Testis (tissue), 2 donors: ENCODE measurements around the gene PPARA.

Experiments
- CTCF ChIP-seq, 3 experiments: fragments of 450-650 bp in 2 of 3; fragments of 200-600 bp in 1 of 3; sonication (generic) in 1 of 3; IDR thresholded peaks; one replicate each; pipeline ENCODE4 v1.5.1; 2016 to 2019; ENCODE audit warnings: antibody characterized with exemption in 3 of 3, mild to moderate bottlenecking in 2 of 3, moderate library complexity in 1 of 3
- POLR2A ChIP-seq: fragments of 450-650 bp; IDR thresholded peaks from one replicate; pipeline ENCODE4 v1.6.1; 2017; ENCODE audit warnings: antibody characterized with exemption, mild to moderate bottlenecking, moderate library complexity

- no peak for TF ChIP-seq CTCF (IDR thresholded peaks at IDR 0.05)
- TF ChIP-seq POLR2A: no peak
These were observed 48.2 kb upstream of the PPARA start for GRCh38 chr22:46102159-46102558.
